H1 (cell line): ENCODE measurements around the gene ZNF133. TPM values are rescaled to one million over a fixed set of nuclear protein-coding genes. Genes with fewer than 3 reads are reported as not detected.

ENCODE experiments used
- CTCF ChIA-PET: fragments of 300-600 bp; sonication (Branson Sonifier 250); formaldehyde crosslinking; loops from one replicate; lab custom pipeline; 2021; ENCODE audit not compliant: partially characterized antibody; lab: Charles Lee
- POLR2A ChIA-PET: fragments of 300-600 bp; sonication (Branson Sonifier 250); formaldehyde crosslinking; loops from one replicate; lab custom pipeline; 2021; ENCODE audit warnings: inconsistent platforms; ENCODE audit not compliant: partially characterized antibody; lab: Charles Lee
- DNase-seq, 2 experiments: peaks; one replicate each; pipeline versions ENCODE4 v3.0.0 to v3.0.0-alpha.2; 2010 to 2022; ENCODE audit warnings: low spot score in 2 of 2, low read depth in 1 of 2, mixed read lengths in 1 of 2
- FAIRE-seq: peaks from 2 replicates; lab custom pipeline; 2011; peaks lifted over from hg19 to GRCh38; lab: Jason Lieb, UNC
- H2AFZ ChIP-seq: 2 replicates; pipeline ENCODE4 v1.8.1; 2012; ENCODE audit warnings: low read length, inconsistent platforms
- H2AK5ac ChIP-seq: 2 replicates; pipeline ENCODE4 v1.6.1; 2013; ENCODE audit warnings: low read depth, low read length
- H2BK120ac ChIP-seq: replicated peaks from 2 replicates; pipeline ENCODE3; 2013; ENCODE audit warnings: low read depth, low read length, inconsistent platforms
- H2BK12ac ChIP-seq: 2 replicates; pipeline ENCODE4 v1.6.1; 2013; ENCODE audit warnings: low read depth, low read length
- H2BK15ac ChIP-seq: 2 replicates; pipeline ENCODE4 v1.6.1; 2013; ENCODE audit warnings: low read length
- H2BK20ac ChIP-seq: 2 replicates; pipeline ENCODE4 v1.6.1; 2013; ENCODE audit warnings: low read length
- H2BK5ac ChIP-seq: 2 replicates; pipeline ENCODE4 v1.6.1; 2013; ENCODE audit warnings: low read depth, low read length
- H3K14ac ChIP-seq: 2 replicates; pipeline ENCODE4 v1.6.1; 2013; ENCODE audit warnings: inconsistent platforms; ENCODE audit not compliant: insufficient read length
- H3K18ac ChIP-seq: 2 replicates; pipeline ENCODE4 v1.6.1; 2013; ENCODE audit warnings: low read length; ENCODE audit errors: extremely low read depth
- H3K23ac ChIP-seq: 2 replicates; pipeline ENCODE4 v1.6.1; 2013; ENCODE audit warnings: inconsistent platforms; ENCODE audit not compliant: insufficient read length
- H3K23me2 ChIP-seq: 2 replicates; pipeline ENCODE4 v1.6.1; 2013; ENCODE audit warnings: low read depth, low read length
- H3K27ac ChIP-seq: 2 replicates; pipeline ENCODE4 v1.6.1; 2011; ENCODE audit warnings: low read depth, low read length, inconsistent platforms
- H3K27me3 ChIP-seq, 4 experiments: replicated peaks in 1 of 4; 1 replicate in 1 of 4; 2 replicates in 3 of 4; pipeline versions ENCODE4 v1.6.1 to v1.8.1; 2011 to 2013; ENCODE audit warnings: low read length in 3 of 4, mild to moderate bottlenecking in 3 of 4, inconsistent platforms in 2 of 4, mixed read lengths in 2 of 4, moderate library complexity in 1 of 4; ENCODE audit not compliant: control insufficient read depth in 3 of 4, insufficient read depth in 3 of 4; ENCODE audit errors: extremely low read depth in 1 of 4
- H3K36me3 ChIP-seq, 4 experiments: 2 replicates each; pipeline versions ENCODE4 v1.6.1 to v1.8.1; 2011 to 2013; ENCODE audit warnings: mild to moderate bottlenecking in 4 of 4, low read length in 3 of 4, moderate library complexity in 2 of 4, control low read depth in 1 of 4, inconsistent platforms in 1 of 4; ENCODE audit not compliant: insufficient read depth in 4 of 4, control insufficient read depth in 2 of 4
- H3K4ac ChIP-seq: replicated peaks from 2 replicates; pipeline ENCODE3; 2013; ENCODE audit warnings: low read length, low read depth, mixed read lengths, inconsistent platforms; ENCODE audit not compliant: insufficient read length
- H3K4me1 ChIP-seq, 4 experiments: replicated peaks in 1 of 4; 1 replicate in 1 of 4; 2 replicates in 3 of 4; pipeline versions ENCODE4 v1.6.1 to v1.8.1; 2011 to 2013; ENCODE audit warnings: low read length in 3 of 4, inconsistent platforms in 2 of 4, mixed read lengths in 1 of 4; ENCODE audit not compliant: insufficient read depth in 4 of 4, control insufficient read depth in 3 of 4
- H3K4me2 ChIP-seq, 2 experiments: 2 replicates each; pipeline versions ENCODE4 v1.6.1 to v1.8.1; 2011 to 2013; ENCODE audit warnings: low read depth in 2 of 2, low read length in 2 of 2, control low read depth in 1 of 2, inconsistent platforms in 1 of 2, mild to moderate bottlenecking in 1 of 2; ENCODE audit not compliant: insufficient read depth in 1 of 2
- H3K4me3 ChIP-seq, 4 experiments: fragments of 200-600, 300-600 bp in 1 of 4; sonication (generic), shearing (Covaris generic), sonication (Bioruptor Twin) in 1 of 4; 2 replicates each; pipeline versions ENCODE4 v1.5.1 to v1.8.1; 2011 to 2016; ENCODE audit warnings: low read length in 4 of 4, low read depth in 3 of 4, control low read depth in 2 of 4, inconsistent platforms in 2 of 4, mild to moderate bottlenecking in 2 of 4, mixed read lengths in 1 of 4, moderate library complexity in 1 of 4; ENCODE audit not compliant: insufficient read depth in 2 of 4; ENCODE audit errors: extremely low read depth in 1 of 4
- H3K56ac ChIP-seq: replicated peaks from 2 replicates; pipeline ENCODE3; 2013; ENCODE audit warnings: low read depth, mild to moderate bottlenecking, mixed read lengths, low read length, inconsistent platforms; ENCODE audit not compliant: insufficient read length
- H3K79me1 ChIP-seq: 2 replicates; pipeline ENCODE4 v1.6.1; 2013; ENCODE audit warnings: low read depth, low read length, control low read depth
- H3K79me2 ChIP-seq, 2 experiments: 2 replicates each; pipeline versions ENCODE4 v1.6.1 to v1.8.1; 2012 to 2013; ENCODE audit warnings: low read length in 2 of 2, mild to moderate bottlenecking in 2 of 2, inconsistent platforms in 1 of 2; ENCODE audit not compliant: insufficient read depth in 2 of 2, control insufficient read depth in 1 of 2
- H3K9ac ChIP-seq, 4 experiments: replicated peaks in 1 of 4; 1 replicate in 1 of 4; 2 replicates in 3 of 4; pipeline versions ENCODE4 v1.6.1 to v1.8.1; 2011 to 2013; ENCODE audit warnings: low read depth in 3 of 4, low read length in 3 of 4, control low read depth in 2 of 4, mild to moderate bottlenecking in 2 of 4, moderate library complexity in 2 of 4, inconsistent platforms in 1 of 4; ENCODE audit errors: extremely low read depth in 1 of 4
- H3K9me3 ChIP-seq, 2 experiments: 2 replicates each; pipeline versions ENCODE4 v1.6.1 to v1.8.1; 2012 to 2013; ENCODE audit warnings: mild to moderate bottlenecking in 2 of 2, moderate library complexity in 2 of 2, control low read depth in 1 of 2, inconsistent platforms in 1 of 2, low read depth in 1 of 2, low read length in 1 of 2, mixed read lengths in 1 of 2; ENCODE audit not compliant: insufficient read depth in 2 of 2
- H4K20me1 ChIP-seq, 2 experiments: replicated peaks in 1 of 2; 2 replicates each; pipeline versions ENCODE3 to v1.8.1; 2011 to 2013; ENCODE audit warnings: inconsistent platforms in 2 of 2, low read length in 2 of 2, mild to moderate bottlenecking in 1 of 2; ENCODE audit not compliant: insufficient read depth in 2 of 2, control insufficient read depth in 1 of 2
- H4K5ac ChIP-seq: 2 replicates; pipeline ENCODE4 v1.6.1; 2013; ENCODE audit warnings: low read length, low read depth, mixed read lengths, inconsistent platforms; ENCODE audit not compliant: insufficient read length
- H4K8ac ChIP-seq: 2 replicates; pipeline ENCODE4 v1.8.0; 2013; ENCODE audit warnings: mild to moderate bottlenecking, moderate library complexity, low read length, inconsistent platforms; ENCODE audit not compliant: insufficient read depth; ENCODE audit errors: extremely low read depth
- H4K91ac ChIP-seq: replicated peaks from 2 replicates; pipeline ENCODE3; 2013; ENCODE audit warnings: low read length, mixed read lengths, inconsistent platforms; ENCODE audit not compliant: insufficient read length
- BACH1 ChIP-seq: IDR thresholded peaks from 2 replicates; pipeline ENCODE4 v1.6.1; 2012; ENCODE audit warnings: low read length, improper control_type of control experiment
- BCL11A ChIP-seq, 2 experiments: IDR thresholded peaks; one replicate each; pipeline ENCODE4 v1.6.1; 2011; ENCODE audit warnings: low read depth in 2 of 2, low read length in 2 of 2, mild to moderate bottlenecking in 2 of 2
- BRCA1 ChIP-seq: IDR thresholded peaks from 2 replicates; pipeline ENCODE4 v1.6.1; 2012; ENCODE audit warnings: low read depth, low read length, improper control_type of control experiment
- CBX8 ChIP-seq: fragments of 300-800, 300-1000 bp; sonication (generic); IDR thresholded peaks from 2 replicates; pipeline ENCODE4 v1.7.1; 2016; ENCODE audit warnings: low read depth, low read length, borderline replicate concordance
- CREB1 ChIP-seq: IDR thresholded peaks from 2 replicates; pipeline ENCODE4 v1.6.1; 2012; ENCODE audit warnings: inconsistent platforms
- GABPA ChIP-seq: IDR thresholded peaks from 2 replicates; pipeline ENCODE4 v1.6.1; 2011; ENCODE audit warnings: mild to moderate bottlenecking, low read length, moderate library complexity, borderline replicate concordance; ENCODE audit not compliant: insufficient read depth
- KDM4A ChIP-seq: IDR thresholded peaks from one replicate; pipeline ENCODE4 v1.7.1; 2012; ENCODE audit warnings: low read depth, mild to moderate bottlenecking, moderate library complexity, low read length, inconsistent platforms; ENCODE audit not compliant: severe bottlenecking
- MAX ChIP-seq: IDR thresholded peaks from 2 replicates; pipeline ENCODE4 v1.6.1; 2012; ENCODE audit warnings: inconsistent platforms
- POLR2AphosphoS5 ChIP-seq: IDR thresholded peaks from 2 replicates; pipeline ENCODE4 v1.6.1; 2011; ENCODE audit warnings: low read depth, low read length
- POU5F1 ChIP-seq: IDR thresholded peaks from 2 replicates; pipeline ENCODE4 v1.6.1; 2011; ENCODE audit warnings: low read depth, mild to moderate bottlenecking, low read length, moderate library complexity
- RXRA ChIP-seq: IDR thresholded peaks from 2 replicates; pipeline ENCODE4 v1.6.1; 2011; ENCODE audit warnings: low read depth, mild to moderate bottlenecking, low read length, moderate library complexity; ENCODE audit not compliant: insufficient read depth
- TAF1 ChIP-seq: IDR thresholded peaks from 2 replicates; pipeline ENCODE4 v1.6.1; 2011; ENCODE audit warnings: mild to moderate bottlenecking, low read depth, low read length
- WGBS, 2 experiments: shearing (Covaris generic) in 1 of 2; methylation state at CpG; one replicate each; pipeline versions ENCODE4 v1.1.6 to v1.1.7; 2013 to 2015; ENCODE audit warnings: low lambda C conversion rate in 2 of 2, mixed read lengths in 2 of 2, inconsistent platforms in 1 of 2, low coverage in 1 of 2, missing lambda C conversion rate in 1 of 2; ENCODE audit not compliant: insufficient replicate concordance in 2 of 2, insufficient coverage in 1 of 2, insufficient read length in 1 of 2; ENCODE audit errors: extremely low coverage in 1 of 2, missing lambda C conversion rate in 1 of 2; 5-methylcytosine and 5-hydroxymethylcytosine counted together
- polyA plus RNA-seq, 7 experiments: library from polyadenylated mRNA; depleted of rRNA in 3 of 7; stranded (reverse) in 5 of 7; unstranded in 2 of 7; fragments of >200 nt in 5 of 7; fragments of 200-250 nt in 2 of 7; gene quantifications; 1 replicate in 5 of 7; 2 replicates in 1 of 7; 4 replicates in 1 of 7; pipeline versions ENCODE4 v1.2.1 to v1.2.3, GENCODE V29; 2011 to 2013; ENCODE audit warnings: missing spikeins in 2 of 7, mixed read lengths in 2 of 7
- total RNA-seq: library from RNA; stranded (reverse); fragmentation: NEBNext Ultra II Directional; extraction: Animal tissue kit (Norgen Biotek cat#: 25700); gene quantifications from 2 replicates; pipeline ENCODE4 v1.2.1, GENCODE V29; 2021

The ZNF133 gene
- total and polyA plus RNA-seq, 2 of the 8 experiments (the other 6 are each of a cell fraction or from before 2014, with no cell fraction given) = 12.1 to 15.8 TPM

DNA sequence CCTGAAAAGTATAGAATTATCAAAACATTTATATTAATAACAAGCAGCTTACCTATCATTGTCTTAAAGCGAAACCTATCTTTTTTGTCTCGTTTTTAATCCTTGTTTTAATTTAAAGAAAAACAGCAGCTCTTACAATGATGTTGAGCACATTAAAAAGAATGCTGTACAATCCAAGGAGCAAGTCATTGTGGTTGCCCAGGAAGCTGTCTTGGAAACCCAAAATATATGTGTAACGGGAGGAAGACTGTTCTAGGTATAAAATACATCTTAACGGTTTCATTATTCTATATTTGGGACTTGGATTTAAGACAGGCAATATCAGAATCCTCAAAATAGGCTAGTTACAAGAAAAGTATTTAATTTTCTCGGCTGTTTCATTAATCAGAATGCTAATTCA lies 21.7 kb downstream of the ZNF133 start:
- H3K27me3 ChIP-seq = no peaks in the 10 kb centered on the region
- no peak overlapping the region for H3K14ac ChIP-seq
- no peak overlapping the region for H2AK5ac ChIP-seq
- H3K4ac ChIP-seq = no peak overlapping the region
- no peak overlapping the region for H4K91ac ChIP-seq
- no peak overlapping the region for H2BK5ac ChIP-seq
- no peaks in the 10 kb centered on the region for H3K79me1 ChIP-seq
- ChIA-PET POLR2A (no interaction called here), CTCF (interaction anchor here (1.3 kb wide), 1 partner anchor 12 kb away, joined by 3 read pairs; no protein-coding TSS in a partner anchor)
- H3K4me2 ChIP-seq = no peak overlapping the region
- no peaks in the 10 kb centered on the region for H4K20me1 ChIP-seq
- no peaks in the 10 kb centered on the region for H3K79me2 ChIP-seq
- H4K5ac ChIP-seq = no peak overlapping the region
- TF ChIP-seq BCL11A (IDR thresholded peaks at IDR 0.05; ENCODE audit: low read depth in 2 of 2, low read length in 2 of 2) (no peak), CREB1 (no peak), GABPA (no peak), POU5F1 (no peak), TAF1 (no peak), BACH1 (no peak), MAX (no peak), BRCA1 (no peak), KDM4A (no peak), CBX8 (no peak), POLR2AphosphoS5 (no peak), RXRA (no peak)
- H3K23ac ChIP-seq = no peak overlapping the region
- H3K18ac ChIP-seq = no peak overlapping the region
- no peaks in the 10 kb centered on the region for H3K4me1 ChIP-seq
- H2BK15ac ChIP-seq = no peak overlapping the region
- H2BK120ac ChIP-seq = no peak overlapping the region
- H3K9ac ChIP-seq = no peak overlapping the region
- H2BK20ac ChIP-seq = no peak overlapping the region
- no peak overlapping the region for H3K4me3 ChIP-seq
- no peak overlapping the region for H2AFZ ChIP-seq
- FAIRE-seq (no peak), DNase-seq (no peak)
- H2BK12ac ChIP-seq = no peak overlapping the region
- H3K27ac ChIP-seq = no peak overlapping the region
- H3K36me3 ChIP-seq = peaks cover 0 to 4% (median 0%) of the 10 kb centered on the region in 4 experiments; a peak in 5 of 8 replicates
- H4K8ac ChIP-seq = no peak overlapping the region
- no peak overlapping the region for H3K56ac ChIP-seq
- no peaks in the 10 kb centered on the region for H3K9me3 ChIP-seq
- no peaks in the 10 kb centered on the region for H3K23me2 ChIP-seq
- 81% methylated on average over 5 of the region's 5 CpGs; no CpG with 5 or more reads in 1 of the 2 experiments for WGBS, 2 experiments
